K562 (cell line): ENCODE measurements around the gene TNFAIP3. TPM values are rescaled to one million over a fixed set of nuclear protein-coding genes. Genes with fewer than 3 reads are reported as not detected.
A peak's percentile ranks its signal among the peaks of the same experiment; 100 is the strongest.

ENCODE experiments used
- BRD9 ChIP-seq: fragments of 450-650 bp; IDR thresholded peaks from 2 replicates; pipeline ENCODE4 v1.6.1; 2018; ENCODE audit warnings: low read depth; ENCODE audit not compliant: partially characterized antibody
- BRF1 ChIP-seq: IDR thresholded peaks from 3 replicates; pipeline ENCODE4 v1.6.1; 2011; ENCODE audit warnings: borderline replicate concordance, mild to moderate bottlenecking; ENCODE audit not compliant: insufficient read length; ENCODE audit errors: extremely low read depth
- E2F6 ChIP-seq, 2 experiments: IDR thresholded peaks; 2 replicates each; pipeline ENCODE4 v1.6.1; 2011; ENCODE audit warnings: borderline replicate concordance in 1 of 2, control low read depth in 1 of 2, low read depth in 1 of 2, low read length in 1 of 2, mild to moderate bottlenecking in 1 of 2, mixed read lengths in 1 of 2, moderate library complexity in 1 of 2; ENCODE audit not compliant: insufficient read depth in 1 of 2, insufficient read length in 1 of 2, poor library complexity in 1 of 2, severe bottlenecking in 1 of 2; ENCODE audit errors: extremely low read depth in 1 of 2
- EHMT2 ChIP-seq: fragments of 450-650 bp; IDR thresholded peaks from 2 replicates; pipeline ENCODE4 v1.6.1; 2018; ENCODE audit warnings: antibody characterized with exemption
- GATA2 ChIP-seq: sonication (generic); formaldehyde crosslinking; IDR thresholded peaks from 2 replicates; pipeline ENCODE4 v1.4.0; 2020; ENCODE audit warnings: mild to moderate bottlenecking, missing genetic modification reagents
- NFIX ChIP-seq: fragments of 250-450 bp; sonication (Bioruptor Pico); IDR thresholded peaks from 2 replicates; pipeline ENCODE4 v1.4.0; 2020; ENCODE audit warnings: low read depth, mild to moderate bottlenecking, moderate library complexity
- RFX7 ChIP-seq: fragments of 250-450 bp; sonication (Bioruptor Pico); IDR thresholded peaks from 2 replicates; pipeline ENCODE4 v1.5.1; 2021; ENCODE audit warnings: mild to moderate bottlenecking
- TEAD4 ChIP-seq, 2 experiments: sonication (generic) in 1 of 2; formaldehyde crosslinking in 1 of 2; IDR thresholded peaks; 2 replicates each; pipeline versions ENCODE4 v1.6.1 to v1.8.0; 2012 to 2022; ENCODE audit warnings: borderline replicate concordance in 1 of 2, inconsistent platforms in 1 of 2, low read length in 1 of 2, mild to moderate bottlenecking in 1 of 2, missing genetic modification reagents in 1 of 2
- ZBTB43 ChIP-seq: sonication (generic); formaldehyde crosslinking; IDR thresholded peaks from 2 replicates; pipeline ENCODE4 v1.8.0; 2023; ENCODE audit warnings: mild to moderate bottlenecking, missing genetic modification reagents
- ZBTB5 ChIP-seq: fragments of 450-650 bp; IDR thresholded peaks from 2 replicates; pipeline ENCODE4 v1.6.1; 2017; ENCODE audit warnings: antibody characterized with exemption
- ZFX ChIP-seq: sonication (generic); formaldehyde crosslinking; IDR thresholded peaks from 2 replicates; pipeline ENCODE4 v1.8.0; 2022; ENCODE audit warnings: mild to moderate bottlenecking, missing genetic modification reagents, moderate library complexity
- ZNF12 ChIP-seq: sonication (generic); formaldehyde crosslinking; IDR thresholded peaks from 2 replicates; pipeline ENCODE4 v1.4.0; 2020; ENCODE audit warnings: mild to moderate bottlenecking, missing genetic modification reagents
- ZNF384 ChIP-seq: IDR thresholded peaks from 2 replicates; pipeline ENCODE4 v1.6.1; 2012; ENCODE audit warnings: low read depth, low read length, improper control_type of control experiment
- ZNF57 ChIP-seq: fragments of 450-650 bp; formaldehyde crosslinking; IDR thresholded peaks from 2 replicates; pipeline ENCODE4 v1.4.0; 2020; ENCODE audit warnings: mild to moderate bottlenecking, moderate library complexity
- ZNF644 ChIP-seq: fragments of 200-800 bp; sonication (Bioruptor generic); IDR thresholded peaks from 2 replicates; pipeline ENCODE4 v1.6.1; 2016; ENCODE audit warnings: low read depth, missing genetic modification characterization, missing compliant biosample characterization
- ZNF707 ChIP-seq: fragments of 250-450 bp; sonication (Bioruptor Pico); conservative IDR thresholded peaks from 2 replicates; pipeline ENCODE4 v1.8.0; 2022; ENCODE audit warnings: inconsistent platforms, mild to moderate bottlenecking, moderate library complexity
- polyA plus RNA-seq, 8 experiments: library from polyadenylated mRNA; depleted of rRNA in 4 of 8; stranded (reverse) in 5 of 8; unstranded in 3 of 8; fragments of >200 nt; fragmentation: Nextera tagmentation in 2 of 8; fragmentation: Illumina TruSeq in 1 of 8; extraction: Ambion mirVana in 2 of 8; extraction: Trizol in 1 of 8; gene quantifications; 2 replicates each; pipeline versions ENCODE4 v1.2.1 to v1.2.3, GENCODE V29; 2011 to 2014; ENCODE audit warnings: inconsistent platforms in 1 of 8, missing spikeins in 1 of 8
- total RNA-seq, 7 experiments: library from RNA; depleted of rRNA in 6 of 7; stranded (reverse); fragments of >200 nt in 6 of 7; fragmentation: Illumina TruSeq in 2 of 7; extraction: Trizol in 2 of 7; gene quantifications; 2 replicates each; pipeline versions ENCODE4 v1.2.1 to v1.2.3, GENCODE V29; 2011 to 2021; ENCODE audit warnings: low replicate concordance in 1 of 7
- TF ChIP-seq, protein P1 (sequence below), 2 experiments: fragments of 450-650 bp; conservative IDR thresholded peaks; 2 replicates each; pipeline ENCODE4 v1.6.1; 2017; ENCODE audit warnings: mild to moderate bottlenecking in 2 of 2, moderate library complexity in 2 of 2
- TF ChIP-seq, protein P2 (sequence below): fragments of 250-450 bp; sonication (Bioruptor Pico); IDR thresholded peaks from 2 replicates; pipeline ENCODE4 v1.5.1; 2021; ENCODE audit warnings: mild to moderate bottlenecking

The TNFAIP3 gene
- total and polyA plus RNA-seq, 9 of the 15 experiments (the other 6 are each of a cell fraction or from before 2014, with no cell fraction given), result 0.79 to 17.0 (median 6.4) TPM

- TF ChIP-seq ZBTB43 (CRISPR knock-in tag) (no peak), ZBTB5 (no peak), ZNF384 (no peak), ZNF644 (tag) (0 out of 2 replicates have a peak, but pooled peaks have one; percentile 64), TEAD4 (IDR thresholded peaks at IDR 0.05; ENCODE audit: low read length) (0 out of 2 replicates have a peak, but pooled peaks have one; percentile 18), TEAD4 (CRISPR knock-in tag; IDR thresholded peaks at IDR 0.05; ENCODE audit: borderline replicate concordance) (no peak), BRD9 (peak; percentile 66), ZNF57 (CRISPR knock-in tag) (no peak), ZNF12 (no peak), BRF1 (no peak), NFIX (CRISPR knock-in tag) (no peak), E2F6 (IDR thresholded peaks at IDR 0.05; ENCODE audit: borderline replicate concordance in 1 of 2, extremely low read depth in 1 of 2, insufficient read depth in 1 of 2, insufficient read length in 1 of 2, low read depth in 1 of 2, low read length in 1 of 2, poor library complexity in 1 of 2, severe bottlenecking in 1 of 2) (no peak), GATA2 (CRISPR knock-in tag) (no peak), ZNF707 (CRISPR knock-in tag) (no peak), EHMT2 (peak; percentile 26; the same call in 1 of the 2 replicates), ZFX (CRISPR knock-in tag) (no peak; the same call in 1 of the 2 replicates), RFX7 (no peak)
- TF ChIP-seq, protein P1, sequence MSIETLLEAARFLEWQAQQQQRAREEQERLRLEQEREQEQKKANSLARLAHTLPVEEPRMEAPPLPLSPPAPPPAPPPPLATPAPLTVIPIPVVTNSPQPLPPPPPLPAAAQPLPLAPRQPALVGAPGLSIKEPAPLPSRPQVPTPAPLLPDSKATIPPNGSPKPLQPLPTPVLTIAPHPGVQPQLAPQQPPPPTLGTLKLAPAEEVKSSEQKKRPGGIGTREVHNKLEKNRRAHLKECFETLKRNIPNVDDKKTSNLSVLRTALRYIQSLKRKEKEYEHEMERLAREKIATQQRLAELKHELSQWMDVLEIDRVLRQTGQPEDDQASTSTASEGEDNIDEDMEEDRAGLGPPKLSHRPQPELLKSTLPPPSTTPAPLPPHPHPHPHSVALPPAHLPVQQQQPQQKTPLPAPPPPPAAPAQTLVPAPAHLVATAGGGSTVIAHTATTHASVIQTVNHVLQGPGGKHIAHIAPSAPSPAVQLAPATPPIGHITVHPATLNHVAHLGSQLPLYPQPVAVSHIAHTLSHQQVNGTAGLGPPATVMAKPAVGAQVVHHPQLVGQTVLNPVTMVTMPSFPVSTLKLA (conservative IDR thresholded peaks at IDR 0.05), result no peak; a peak in 1 of 4 replicates
- TF ChIP-seq, protein P2, sequence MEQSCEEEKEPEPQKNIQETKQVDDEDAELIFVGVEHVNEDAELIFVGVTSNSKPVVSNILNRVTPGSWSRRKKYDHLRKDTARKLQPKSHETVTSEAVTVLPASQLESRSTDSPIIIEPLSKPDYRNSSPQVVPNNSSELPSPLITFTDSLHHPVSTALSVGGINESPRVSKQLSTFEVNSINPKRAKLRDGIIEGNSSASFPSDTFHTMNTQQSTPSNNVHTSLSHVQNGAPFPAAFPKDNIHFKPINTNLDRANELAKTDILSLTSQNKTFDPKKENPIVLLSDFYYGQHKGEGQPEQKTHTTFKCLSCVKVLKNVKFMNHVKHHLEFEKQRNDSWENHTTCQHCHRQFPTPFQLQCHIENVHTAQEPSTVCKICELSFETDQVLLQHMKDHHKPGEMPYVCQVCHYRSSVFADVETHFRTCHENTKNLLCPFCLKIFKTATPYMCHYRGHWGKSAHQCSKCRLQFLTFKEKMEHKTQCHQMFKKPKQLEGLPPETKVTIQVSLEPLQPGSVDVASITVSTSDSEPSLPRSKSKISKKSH, result no peak
Measured at GRCh38 chr6:137860394-137861005, 6.6 kb upstream of the TNFAIP3 start (continued).
